NOMO-1 (cell line): ENCODE results near the gene ATG16L1.

Experiments used
- DNase-seq, 2 experiments: peaks; one replicate each; lab custom pipeline; 2025; ENCODE audit not compliant: unreplicated experiment in 2 of 2; lab: John Stamatoyannopoulos, UW

ATG16L1 gene

GRCh38 chr2:233287871-233288270 is 36.4 kb downstream of the ATG16L1 start:
- no peak for DNase-seq

- no peak for DNase-seq
Measured at GRCh38 chr2:233288663-233289062, 37.2 kb downstream of the ATG16L1 start.

GRCh38 chr2:233289648-233290047 is 38.2 kb downstream of the ATG16L1 start:
- DNase-seq, result no peak

- DNase-seq, result no peak
Measured at GRCh38 chr2:233290051-233290845, 38.8 kb downstream of the ATG16L1 start.

GRCh38 chr2:233295891-233296290 is 44.4 kb downstream of the ATG16L1 start:
- DNase-seq, result no peak

- DNase-seq, result no peak
Measured at GRCh38 chr2:233297076-233297475, 45.6 kb downstream of the ATG16L1 start.

- DNase-seq, result no peak
Measured at GRCh38 chr2:233300401-233300800, 48.9 kb downstream of the ATG16L1 start.

GRCh38 chr2:233301248-233301647 is 49.8 kb downstream of the ATG16L1 start:
- no peak for DNase-seq

GRCh38 chr2:233301811-233302210 is 50.3 kb downstream of the ATG16L1 start:
- no peak for DNase-seq

- DNase-seq, result no peak
Measured at GRCh38 chr2:233303252-233303651, 51.8 kb downstream of the ATG16L1 start.

GRCh38 chr2:233307565-233307964 is 56.1 kb downstream of the ATG16L1 start, which contains the start of gene SAG:
Gene SAG, plus strand, starts transcription at chr2:233307816. Its CDS starts 1,374 bp downstream, at chr2:233309190.
- no peak for DNase-seq

- no peak for DNase-seq
Measured at GRCh38 chr2:233311241-233311926, 59.9 kb downstream of the ATG16L1 start.

- no peak for DNase-seq
Measured at GRCh38 chr2:233312874-233313273, 61.4 kb downstream of the ATG16L1 start.

GRCh38 chr2:233314180-233314925 is 62.9 kb downstream of the ATG16L1 start:
- DNase-seq, result no peak

- no peak for DNase-seq
Measured at GRCh38 chr2:233317196-233317943, 65.9 kb downstream of the ATG16L1 start.

GRCh38 chr2:233319256-233319655 is 67.8 kb downstream of the ATG16L1 start:
- no peak for DNase-seq

- no peak for DNase-seq
Measured at GRCh38 chr2:233320470-233320869, 69.0 kb downstream of the ATG16L1 start.

GRCh38 chr2:233321166-233321565 is 69.7 kb downstream of the ATG16L1 start:
- DNase-seq, result no peak

GRCh38 chr2:233323851-233324250 is 72.4 kb downstream of the ATG16L1 start:
- DNase-seq, result no peak

- DNase-seq, result no peak
Measured at GRCh38 chr2:233325256-233325655, 73.8 kb downstream of the ATG16L1 start.

- no peak for DNase-seq
Measured at GRCh38 chr2:233325814-233326213, 74.3 kb downstream of the ATG16L1 start.
